Activated CD4-positive, CD25-positive, alpha-beta regulatory T cell treated with anti-CD3 and anti-CD28 coated beads, Interleukin-2, amount 50 U/mL, for 16 hours (primary cell): ENCODE results near the gene RTL1.

Source experiments
- DNase-seq: peaks from one replicate; pipeline ENCODE4 v3.0.0-alpha.2; 2020; ENCODE audit warnings: low read depth, low spot score

Gene RTL1

GRCh38 chr14:100851586-100851916 lies 52.0 kb downstream of the RTL1 start:
- DNase-seq, result no peak

GRCh38 chr14:100850841-100851585 lies 52.5 kb downstream of the RTL1 start:
- peak; percentile 54 for DNase-seq

GRCh38 chr14:100849115-100849781 lies 54.3 kb downstream of the RTL1 start:
- DNase-seq, result no peak

- DNase-seq, result no peak
These were observed 57.1 kb downstream of the RTL1 start for GRCh38 chr14:100846309-100846859.

- DNase-seq, result no peak
These were observed 58.2 kb downstream of the RTL1 start for GRCh38 chr14:100845341-100845740.

- DNase-seq, result no peak
These were observed 58.7 kb downstream of the RTL1 start for GRCh38 chr14:100844846-100845245.

- DNase-seq, result no peak
These were observed 59.1 kb downstream of the RTL1 start for GRCh38 chr14:100844421-100844820.

- DNase-seq, result no peak
These were observed 59.5 kb downstream of the RTL1 start for GRCh38 chr14:100844082-100844408.

- no peak for DNase-seq
These were observed 60.7 kb downstream of the RTL1 start for GRCh38 chr14:100842799-100843198.

GRCh38 chr14:100841761-100842403 lies 61.6 kb downstream of the RTL1 start:
- DNase-seq, result no peak

- DNase-seq, result no peak
These were observed 62.3 kb downstream of the RTL1 start for GRCh38 chr14:100841066-100841760.

- DNase-seq, result no peak
These were observed 63.0 kb downstream of the RTL1 start for GRCh38 chr14:100840286-100841065.

- DNase-seq, result no peak
These were observed 63.8 kb downstream of the RTL1 start for GRCh38 chr14:100839681-100840111.

GRCh38 chr14:100839315-100839585 lies 64.3 kb downstream of the RTL1 start:
- DNase-seq, result no peak

- no peak for DNase-seq
These were observed 64.8 kb downstream of the RTL1 start for GRCh38 chr14:100838493-100839314.

GRCh38 chr14:100837805-100838350 lies 65.6 kb downstream of the RTL1 start:
- no peak for DNase-seq

GRCh38 chr14:100836941-100837804 lies 66.3 kb downstream of the RTL1 start:
- DNase-seq, result no peak

- no peak for DNase-seq
These were observed 67.2 kb downstream of the RTL1 start for GRCh38 chr14:100836311-100836805.
